Ramos (cell line): ENCODE data around the gene KIAA1549.

ENCODE experiments used
- in situ Hi-C: fragments of 300-500 bp; cut with MboI; formaldehyde crosslinking; loops from one replicate; pipeline ENCODE4 v1.14.3; 2022; ENCODE audit warnings: low sequenced_read_pairs; ENCODE audit not compliant: unreplicated experiment

The KIAA1549 gene

DNA sequence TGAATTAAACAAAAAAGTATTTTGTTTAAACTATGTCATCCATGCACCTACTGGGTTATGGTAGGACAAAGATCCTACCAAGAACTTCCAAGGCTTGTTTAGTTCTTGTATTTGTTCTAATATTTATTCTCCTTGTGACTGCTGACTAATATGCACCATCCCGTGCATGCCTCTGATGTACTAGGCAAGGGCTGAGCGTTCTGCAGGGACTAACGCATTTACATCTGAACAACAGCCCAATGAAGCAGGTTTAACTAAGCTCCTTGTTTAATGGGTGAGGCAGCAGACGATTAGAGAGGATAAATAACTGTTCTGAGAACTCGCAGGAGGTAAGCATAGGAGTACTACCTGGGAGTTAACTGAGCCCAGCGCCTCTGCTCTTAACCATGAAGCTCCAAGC is 64.9 kb downstream of the KIAA1549 start:
- in situ Hi-C loops = no loop called here

DNA sequence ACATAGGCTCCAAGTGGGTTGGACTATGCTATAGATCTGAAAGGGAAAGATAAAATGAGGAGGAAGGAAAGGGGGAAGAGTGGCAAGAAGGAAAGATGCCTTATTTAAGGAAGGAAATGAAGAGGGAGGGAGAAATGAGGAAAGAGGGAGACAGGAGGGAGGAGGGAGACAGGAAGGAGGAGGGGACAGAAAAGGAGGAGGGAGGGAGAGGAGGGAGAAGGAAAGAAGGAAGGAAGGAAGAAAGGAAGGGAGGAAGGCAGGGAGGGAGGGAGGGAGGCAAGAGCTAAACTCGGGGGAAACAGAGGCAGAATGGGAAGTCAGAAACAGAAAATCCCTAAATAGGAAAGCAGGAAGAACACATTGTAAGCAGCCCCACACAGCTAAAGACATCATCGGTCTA is 67.4 kb downstream of the KIAA1549 start:
- in situ Hi-C loops = no loop called here

DNA sequence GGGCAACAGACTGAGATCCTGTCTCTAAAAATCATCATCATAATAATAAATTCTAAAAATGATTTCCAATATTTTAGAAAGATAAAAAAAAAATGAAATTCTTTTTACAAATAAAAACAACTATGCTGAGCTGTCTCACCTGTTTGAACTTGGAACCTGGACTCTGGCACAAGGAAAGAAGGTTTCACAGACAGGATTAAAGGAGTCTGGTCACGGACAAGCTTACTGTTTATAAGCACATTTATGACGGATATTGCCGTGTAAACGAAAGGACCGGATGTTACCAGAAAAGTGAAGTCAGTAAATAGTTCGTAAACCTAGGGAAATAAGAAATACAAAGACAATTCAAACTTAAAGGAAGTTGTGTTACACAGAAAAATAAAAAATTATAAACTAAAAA is 70.2 kb downstream of the KIAA1549 start:
- in situ Hi-C loops = no loop called here

DNA sequence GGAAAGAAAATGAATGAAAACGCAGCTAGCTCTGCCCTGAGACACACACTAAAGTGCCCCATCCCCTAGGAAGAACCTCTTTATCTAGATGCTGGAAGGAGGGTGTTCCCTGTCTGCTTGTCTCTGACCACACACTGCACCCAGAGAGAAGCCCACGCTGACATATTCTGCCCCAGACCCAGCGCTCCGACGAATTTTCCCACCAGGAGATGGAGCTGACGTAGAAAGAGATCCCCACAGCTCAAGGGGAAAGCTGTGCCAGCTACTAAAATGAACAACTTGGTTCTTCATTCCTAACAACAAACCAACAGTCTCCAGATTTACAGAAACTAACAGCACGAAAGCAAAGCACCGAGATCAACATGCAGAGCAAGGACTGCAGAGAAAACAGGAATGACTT is 73.3 kb downstream of the KIAA1549 start:
- in situ Hi-C loops = no loop called here

DNA sequence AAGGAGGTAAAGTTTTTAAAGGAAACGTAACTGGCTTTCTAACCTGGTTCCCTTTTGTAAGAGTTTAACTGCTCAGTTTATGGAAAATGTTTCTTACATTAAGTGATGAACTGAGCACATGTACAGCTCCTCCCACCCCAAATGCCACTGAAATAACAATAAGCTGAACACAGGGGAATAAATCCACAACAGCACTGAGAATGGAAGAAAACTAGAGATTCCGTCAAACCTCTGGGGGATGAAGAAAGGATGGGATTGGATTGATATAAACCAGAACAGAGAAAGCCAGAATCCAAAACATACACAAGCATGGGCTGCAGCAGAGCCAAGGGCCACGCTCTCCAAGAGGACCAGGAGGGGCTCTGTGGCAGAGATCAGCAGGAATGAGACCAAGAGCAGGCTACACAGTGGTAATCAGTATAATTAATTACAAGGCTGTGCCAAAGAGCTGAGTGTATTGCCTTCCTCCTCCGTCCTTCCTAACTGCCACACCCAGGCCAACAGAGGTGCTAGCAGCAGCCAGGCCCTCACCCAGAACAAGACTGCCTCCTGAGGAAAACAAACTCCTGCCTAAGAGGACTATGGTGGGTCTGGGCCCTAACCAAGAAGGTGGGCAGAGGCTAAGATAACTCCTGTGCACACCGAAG is 73.9 kb downstream of the KIAA1549 start:
- in situ Hi-C loops = no loop called here

DNA sequence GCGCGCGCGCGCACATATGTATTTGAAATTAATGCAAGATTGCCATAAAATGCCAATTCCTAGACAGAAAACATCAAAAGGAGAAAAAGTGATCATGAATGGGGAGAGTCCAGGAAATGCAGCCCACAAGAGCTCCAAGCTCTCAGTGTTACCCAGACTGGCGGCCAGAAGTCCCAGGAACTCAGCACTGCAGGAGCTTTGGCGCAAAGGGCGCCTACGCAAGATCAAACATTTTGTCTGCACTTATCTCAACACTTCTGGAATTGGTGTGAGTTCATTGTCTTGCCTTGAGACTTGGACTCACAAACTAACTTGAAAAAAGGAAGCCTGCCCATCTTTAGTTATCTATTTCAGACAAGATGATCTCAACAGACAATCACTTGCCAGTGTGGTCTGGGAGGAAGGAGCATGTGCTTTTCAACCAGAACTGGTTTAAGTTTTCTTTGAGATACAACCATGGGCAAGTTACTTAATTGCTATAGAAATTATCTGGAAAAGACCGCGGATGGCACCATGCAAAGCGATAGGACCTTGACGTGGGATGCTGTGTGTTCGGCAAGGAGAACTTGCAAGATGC is 77.2 kb downstream of the KIAA1549 start:
- in situ Hi-C loops = no loop called here

- in situ Hi-C loops = no loop called here
Observed at GRCh38 chr7:138903186-138903820, 77.9 kb downstream of the KIAA1549 start.

GRCh38 chr7:138902161-138902560 is 79.0 kb downstream of the KIAA1549 start:
- in situ Hi-C loops = no loop called here

GRCh38 chr7:138900035-138900828 is 81.0 kb downstream of the KIAA1549 start:
- in situ Hi-C loops = no loop called here

DNA sequence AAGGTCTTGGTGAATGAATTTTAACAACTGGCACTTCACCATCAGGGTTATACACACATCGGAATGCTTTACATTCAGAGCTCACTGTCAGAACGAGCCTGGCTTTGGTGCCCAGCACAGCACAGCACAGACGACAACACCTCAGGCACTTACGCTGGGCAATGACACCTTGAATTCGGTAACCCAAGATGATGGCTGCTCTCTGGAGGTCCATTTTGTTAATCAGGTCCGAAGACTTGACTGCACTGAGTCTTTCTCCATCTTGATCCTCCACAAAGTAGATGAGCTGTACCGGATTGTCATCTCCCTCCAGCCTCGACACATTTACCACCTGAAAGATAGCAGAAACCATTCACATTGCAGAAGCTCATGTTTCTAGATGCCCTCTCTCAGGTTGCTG is 82.4 kb downstream of the KIAA1549 start:
- in situ Hi-C loops = no loop called here

DNA sequence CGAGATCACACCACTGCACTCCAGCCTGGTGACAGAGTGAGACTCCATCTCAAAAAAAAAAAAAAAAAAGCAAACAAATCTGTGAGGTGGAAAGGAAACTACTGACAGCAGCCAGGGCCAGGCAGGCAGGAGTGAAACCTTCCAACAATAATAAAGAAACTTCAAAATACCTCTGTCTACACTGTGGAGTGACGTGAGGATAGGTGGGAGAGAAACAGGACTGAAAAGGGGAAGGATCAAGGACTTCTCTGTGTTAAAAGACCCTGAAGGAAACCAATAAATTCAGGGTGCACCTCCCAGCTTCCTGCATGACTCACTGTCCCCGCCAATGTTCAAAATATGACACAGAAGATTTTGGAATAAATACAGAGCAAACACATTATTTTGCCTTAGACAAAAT is 82.9 kb downstream of the KIAA1549 start:
- in situ Hi-C loops = no loop called here

DNA sequence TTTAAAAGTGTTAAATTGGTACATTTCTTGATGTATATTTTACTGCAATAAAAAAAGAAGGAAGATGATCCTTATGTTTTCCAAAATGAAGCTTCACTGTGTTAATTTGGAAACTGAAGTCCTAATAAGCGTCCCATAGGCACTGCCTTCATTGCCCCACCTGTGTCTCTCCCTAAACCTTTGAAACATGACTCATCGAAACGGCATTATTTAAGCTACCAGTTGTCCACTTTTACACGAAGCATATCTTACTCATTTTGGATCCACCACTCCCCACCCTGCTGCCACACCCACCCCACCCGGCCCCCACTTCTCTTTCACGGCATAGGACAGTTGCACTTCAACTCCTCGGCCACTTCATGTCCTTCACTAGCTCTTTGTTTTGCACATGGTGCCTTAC is 85.5 kb downstream of the KIAA1549 start:
- in situ Hi-C loops = no loop called here

- in situ Hi-C loops = no loop called here
Observed at GRCh38 chr7:138893258-138893657, 87.9 kb downstream of the KIAA1549 start.

- in situ Hi-C loops = no loop called here
Observed at GRCh38 chr7:138892812-138893211, 88.4 kb downstream of the KIAA1549 start.

GRCh38 chr7:138892006-138892630 is 89.1 kb downstream of the KIAA1549 start:
- in situ Hi-C loops = no loop called here

DNA sequence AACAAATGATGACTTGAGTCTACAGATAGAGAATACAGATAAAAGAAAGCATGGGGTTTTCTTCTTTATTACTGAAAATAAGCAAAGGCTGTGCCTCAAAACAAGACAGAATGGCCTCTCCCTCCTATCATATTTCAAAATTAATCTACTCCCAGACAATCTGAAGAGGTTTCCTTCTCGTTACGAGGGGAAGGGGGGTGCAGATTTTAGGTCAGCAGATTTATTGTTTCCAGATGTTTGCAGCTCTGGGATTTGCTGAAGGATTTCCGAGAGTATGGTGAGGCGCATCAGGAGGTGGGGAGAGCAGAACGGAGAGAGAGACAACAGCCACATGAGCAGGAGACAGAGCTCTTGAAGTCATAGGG is 89.8 kb downstream of the KIAA1549 start:
- in situ Hi-C loops = no loop called here

GRCh38 chr7:138890499-138891445 is 90.4 kb downstream of the KIAA1549 start:
- in situ Hi-C loops = no loop called here

GRCh38 chr7:138889582-138890498 is 91.3 kb downstream of the KIAA1549 start:
- in situ Hi-C loops = no loop called here
